Measurements from ENCODE around the gene FUNDC2. TPM values are rescaled to one million over a fixed set of nuclear protein-coding genes. Genes with fewer than 3 reads are reported as not detected.

The FUNDC2 gene, protein sequence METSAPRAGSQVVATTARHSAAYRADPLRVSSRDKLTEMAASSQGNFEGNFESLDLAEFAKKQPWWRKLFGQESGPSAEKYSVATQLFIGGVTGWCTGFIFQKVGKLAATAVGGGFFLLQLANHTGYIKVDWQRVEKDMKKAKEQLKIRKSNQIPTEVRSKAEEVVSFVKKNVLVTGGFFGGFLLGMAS
- total RNA-seq (2012; rRNA removed) (35.0 and 42.5 TPM in 2 replicates), polyA plus RNA-seq (2012; rRNA removed) (51.7 and 52.3 TPM in 2 replicates), Bru-seq, nascent RNA (percentile 60 among the genes with signal in this experiment), BruChase-seq, experiment 1, labeled RNA remaining after a 6-hour chase (percentile 46 among the genes with signal in this experiment), BruChase-seq, experiment 2, labeled RNA remaining after a 2-hour chase (percentile 42 among the genes with signal in this experiment)
- polyA plus RNA-seq (2012; cell fraction: cytosol; rRNA removed), result 18.3 and 82.9 TPM in 2 replicates
- polyA plus RNA-seq (2012; cell fraction: nucleus; rRNA removed; ENCODE audit: low replicate concordance), result 3.3 and 20.8 TPM in 2 replicates
- long read RNA-seq, full-length matches to known transcripts, result 32 of 34 reads
- long read RNA-seq, partial matches to known transcripts, result 2 of 34 reads
- long read RNA-seq, other reads (novel, unspliced or antisense), result 0 of 34 reads

DNA sequence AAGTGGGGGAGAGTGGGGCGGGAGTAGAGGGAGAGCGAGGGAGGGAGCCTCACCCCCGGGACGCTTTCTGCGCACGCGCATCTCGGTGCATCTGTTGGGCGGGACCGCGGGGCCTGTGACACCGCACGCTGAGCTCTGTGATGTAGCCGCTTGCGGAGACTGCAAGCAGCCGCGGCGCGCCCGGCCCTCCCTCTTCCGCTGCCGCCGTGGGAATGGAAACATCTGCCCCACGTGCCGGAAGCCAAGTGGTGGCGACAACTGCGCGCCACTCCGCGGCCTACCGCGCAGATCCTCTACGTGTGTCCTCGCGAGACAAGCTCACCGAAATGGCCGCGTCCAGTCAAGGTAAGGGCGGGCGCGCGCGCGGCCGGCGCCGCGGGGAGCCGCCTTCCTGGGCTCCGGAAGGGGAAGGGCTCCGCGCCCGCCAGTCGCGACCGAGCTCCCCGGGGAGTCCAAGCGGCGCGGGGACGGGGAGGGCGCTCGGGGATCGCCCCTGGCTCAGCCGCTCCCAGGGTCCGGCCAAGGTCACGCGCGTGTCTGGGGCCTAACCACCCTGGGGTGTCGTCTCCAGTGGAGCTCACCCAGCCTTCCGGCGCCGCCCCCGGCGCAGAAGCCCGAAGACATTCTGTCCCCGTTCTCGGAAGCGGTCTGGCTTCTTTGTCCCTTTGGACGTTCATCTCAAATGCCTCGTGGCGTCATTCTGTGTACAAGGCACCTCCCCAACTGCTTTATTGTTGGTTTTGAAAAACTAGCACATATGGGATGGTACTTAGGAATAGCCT, at the start of gene FUNDC2:
Gene FUNDC2, plus strand, starts transcription at position 118 of the 782 bp plus-strand sequence. Its CDS starts 95 bp downstream, at position 213.
- H4K5ac ChIP-seq (ENCODE audit: low read depth, low read length), result peak within 1 kb of the TSS; percentile 91; the same call in 1 of the 2 replicates
- 18% methylated on average over 33 of the region's 82 CpGs; no CpG with 5 or more reads in 1 of the 2 experiments for WGBS, 2 experiments (ENCODE audit: extremely low coverage in 2 of 2, insufficient read length in 1 of 2)
- peak within 1 kb of the TSS; percentile 98 for H3K9ac ChIP-seq (ENCODE audit: low read depth, low read length)
- CTCF ChIA-PET, result no interaction called here
- no peaks in the 10 kb centered on the region for H4K20me1 ChIP-seq (ENCODE audit: insufficient read depth, low read length)
- DNase-seq (peak; percentile 90), ATAC-seq (ENCODE audit: low read depth) (peak; percentile 89)
- H3K36me3 ChIP-seq (ENCODE audit: control insufficient read depth, insufficient read depth, low read length), result no peaks in the 10 kb centered on the region
- peak within 1 kb of the TSS; percentile 93 for H2AFZ ChIP-seq (replicated peaks; ENCODE audit: low read length, poor library complexity)
- H3K4ac ChIP-seq (ENCODE audit: low read depth, low read length), result peak within 1 kb of the TSS; percentile 24
- dilution Hi-C loops (cut with HindIII; ENCODE audit: low sequenced_read_pairs, unreplicated experiment), result no loop called here
- peak within 1 kb of the TSS; percentile 72 for H4K91ac ChIP-seq (ENCODE audit: insufficient read depth, low read depth, low read length)
- H4K8ac ChIP-seq (ENCODE audit: low read depth in 2 of 2, low read length in 2 of 2), result peak within 1 kb of the TSS; percentile 77 to 90
- peak within 1 kb of the TSS; percentile 81 for H2AK9ac ChIP-seq (replicated peaks; ENCODE audit: low read depth, low read length, poor library complexity)
- H2BK5ac ChIP-seq (ENCODE audit: low read depth, low read length, poor library complexity, severe bottlenecking), result peak within 1 kb of the TSS; percentile 85
- no peaks in the 10 kb centered on the region for H3K9me3 ChIP-seq (ENCODE audit: control insufficient read depth, insufficient read depth, low read length)
- H3K4me3 ChIP-seq (ENCODE audit: insufficient read depth, low read depth, low read length), result peak within 1 kb of the TSS; percentile 96
- in situ Hi-C loops (cut with MboI; ENCODE audit: low sequenced_read_pairs), result no loop called here
- H3K56ac ChIP-seq (ENCODE audit: extremely low read depth, insufficient read depth, low read length), result peak within 1 kb of the TSS; percentile 76
- TSS peak; percentile 53 for BruUV-seq (replicated peaks)
- H2BK15ac ChIP-seq (ENCODE audit: low read depth, low read length), result no peak within 1 kb of the TSS; the same call in 2 of the 3 replicates
- POLR2A ChIA-PET (ENCODE audit: unreplicated experiment), result no interaction called here
- H3K27ac ChIP-seq (ENCODE audit: insufficient read depth, low read length), result peak within 1 kb of the TSS; percentile 94
- H3K4me2 ChIP-seq (ENCODE audit: low read depth, low read length), result peak within 1 kb of the TSS; percentile 89
- no peaks in the 10 kb centered on the region; the same call in 1 of the 2 replicates for H3K27me3 ChIP-seq (ENCODE audit: control insufficient read depth, insufficient read depth, low read length)
- H3K4me1 ChIP-seq (ENCODE audit: control insufficient read depth, insufficient read depth, low read length), result no peaks in the 10 kb centered on the region
- peak within 1 kb of the TSS; percentile 77; the same call in 1 of the 2 replicates for H3K23ac ChIP-seq (ENCODE audit: low read depth, low read length)
- TF ChIP-seq CHD1 (IDR thresholded peaks at IDR 0.05; ENCODE audit: low read depth, low read length) (no peak), BHLHE40 (IDR thresholded peaks at IDR 0.05; ENCODE audit: low read depth, low read length) (peak; percentile 59; the same call in 1 of the 2 replicates), MXI1 (IDR thresholded peaks at IDR 0.05; ENCODE audit: borderline replicate concordance, low read depth, low read length) (peak; percentile 30; the same call in 1 of the 2 replicates), CEBPB (IDR thresholded peaks at IDR 0.05; ENCODE audit: low read depth, low read length) (no peak), MAZ (IDR thresholded peaks at IDR 0.05; ENCODE audit: borderline replicate concordance, low read depth, low read length) (peak; percentile 64; the same call in 1 of the 2 replicates), MAFK (IDR thresholded peaks at IDR 0.05; ENCODE audit: low read depth, low read length) (no peak), POLR2A (IDR thresholded peaks at IDR 0.05; ENCODE audit: low read depth, low read length) (peak; percentile 76; the same call in 1 of the 2 replicates), RCOR1 (IDR thresholded peaks at IDR 0.05; ENCODE audit: insufficient replicate concordance, low read length) (no peak)
- TF ChIP-seq, protein P1, sequence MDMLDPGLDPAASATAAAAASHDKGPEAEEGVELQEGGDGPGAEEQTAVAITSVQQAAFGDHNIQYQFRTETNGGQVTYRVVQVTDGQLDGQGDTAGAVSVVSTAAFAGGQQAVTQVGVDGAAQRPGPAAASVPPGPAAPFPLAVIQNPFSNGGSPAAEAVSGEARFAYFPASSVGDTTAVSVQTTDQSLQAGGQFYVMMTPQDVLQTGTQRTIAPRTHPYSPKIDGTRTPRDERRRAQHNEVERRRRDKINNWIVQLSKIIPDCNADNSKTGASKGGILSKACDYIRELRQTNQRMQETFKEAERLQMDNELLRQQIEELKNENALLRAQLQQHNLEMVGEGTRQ (IDR thresholded peaks at IDR 0.05; ENCODE audit: low read depth, low read length), result peak; percentile 84
- no peak within 1 kb of the TSS; the same call in 1 of the 2 replicates for H2BK20ac ChIP-seq (ENCODE audit: low read depth, low read length)
- H2AK5ac ChIP-seq (ENCODE audit: low read depth, low read length), result no peak within 1 kb of the TSS
- H3K18ac ChIP-seq (ENCODE audit: low read depth, low read length), result peak within 1 kb of the TSS; percentile 90
- H3K14ac ChIP-seq (replicated peaks; ENCODE audit: low read depth, low read length), result peak within 1 kb of the TSS; percentile 5
- 0 out of 2 replicates have a peak within 1 kb of the TSS, but pooled peaks have one; percentile 28 for H2BK120ac ChIP-seq (ENCODE audit: low read depth, low read length)
- H3K9me1 ChIP-seq (ENCODE audit: insufficient read depth, low read length), result no peaks in the 10 kb centered on the region
- intact Hi-C loops (cut with micrococcal nuclease), result loop anchor here (2.0 kb wide), 1 partner anchor 44 kb away; the partner anchor contains the start of genes BRCC3, CMC4 and MTCP1
- H3K79me1 ChIP-seq (ENCODE audit: low read depth in 1 of 2, low read length in 2 of 2), result peaks cover 0 to 7% of the 10 kb centered on the region in 2 experiments; a peak in 2 of 4 replicates

All from IMR-90 (cell line).